OCI-LY3 (cell line): ENCODE measurements around the gene CDK12.

Source experiments
- CTCF ChIP-seq: fragments of 200-600, 300-600 bp; sonication (generic); IDR thresholded peaks from 2 replicates; pipeline ENCODE4 v1.5.1; 2014; ENCODE audit warnings: antibody characterized with exemption, low read length, low read depth
- EZH2phosphoT487 ChIP-seq: fragments of 200-600 bp; shearing (Covaris generic); IDR thresholded peaks from 2 replicates; pipeline ENCODE4 v1.6.1; 2018; ENCODE audit warnings: antibody characterized with exemption, mixed run types, low read depth

GRCh38 chr17:39556423-39556822 is 95.1 kb downstream of the CDK12 start:
- TF ChIP-seq CTCF (no peak), EZH2phosphoT487 (no peak)
